ENCODE results near the gene NHSL2.

NHSL2 gene

DNA sequence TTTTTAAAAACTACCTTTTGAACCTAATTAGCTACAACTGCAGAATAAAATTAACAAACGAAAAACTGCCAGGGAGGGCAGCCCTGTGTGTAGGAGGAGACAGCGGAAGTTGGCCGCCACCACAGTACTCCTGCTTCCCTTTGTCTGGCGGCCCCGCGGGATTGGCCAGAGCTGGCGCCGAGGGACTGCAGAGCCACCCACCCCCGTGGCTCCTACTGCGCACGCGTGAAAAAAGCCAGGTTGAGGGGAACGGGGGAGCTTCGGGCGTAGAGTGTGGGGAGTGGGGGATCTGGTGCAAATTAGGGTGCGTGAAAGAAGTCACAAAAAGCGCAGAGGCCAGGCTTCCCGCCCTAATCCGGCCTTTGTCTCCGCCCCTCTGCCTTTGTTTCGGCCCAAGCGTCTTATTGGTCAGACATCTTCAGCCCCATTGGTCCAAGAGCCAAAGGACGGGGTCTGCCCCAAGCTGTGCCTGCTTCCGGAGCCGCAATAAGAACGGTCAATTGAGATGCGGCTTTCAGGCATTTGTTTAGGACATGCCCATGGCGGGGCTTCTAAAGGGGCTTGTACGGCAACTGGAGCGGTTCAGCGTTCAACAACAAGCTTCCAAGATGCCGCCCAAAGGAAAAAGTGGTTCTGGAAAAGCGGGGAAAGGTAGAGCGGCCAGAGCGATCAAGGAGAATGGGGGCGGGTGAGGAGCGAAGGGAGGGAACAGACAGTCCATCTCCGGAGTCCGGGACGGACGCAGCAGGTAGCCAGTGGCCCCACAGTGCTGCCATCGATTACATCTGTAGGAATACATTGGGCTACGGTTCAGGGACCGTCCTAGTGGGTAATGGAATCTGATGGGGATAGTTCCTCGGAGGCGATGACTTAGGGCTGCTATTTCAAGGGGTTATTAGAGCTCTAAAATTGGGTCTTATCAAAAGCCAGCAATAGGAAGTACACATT, 270.8 kb downstream of the NHSL2 start, which contains the start of gene PIN4:
PIN4 (plus strand) TSS at position 580 of the 948 bp plus-strand sequence; CDS start at position 609, 29 bp downstream.
- Histone ChIP-seq H3K9me3 (replicated peaks in 1 of 2; ENCODE audit: control insufficient read depth in 2 of 2, insufficient read depth in 1 of 2, low read depth in 1 of 2, low read length in 2 of 2) (no peaks in the 10 kb centered on the region), H2BK15ac (ENCODE audit: low read length) (no peak within 1 kb of the TSS), H2AFZ (ENCODE audit: low read length) (peak within 1 kb of the TSS; percentile 46), H3K27ac (replicated peaks; ENCODE audit: low read length) (peak within 1 kb of the TSS; percentile 88), H3K27me3 (ENCODE audit: control insufficient read depth in 3 of 3, insufficient read depth in 3 of 3, low read depth in 1 of 3, low read length in 3 of 3) (no peaks in the 10 kb centered on the region), H2AK5ac (ENCODE audit: low read depth, low read length) (no peak within 1 kb of the TSS), H3K14ac (ENCODE audit: low read length) (no peak within 1 kb of the TSS), H2BK5ac (ENCODE audit: low read length) (no peak within 1 kb of the TSS), H3K9ac (ENCODE audit: low read depth, low read length, poor library complexity) (peak within 1 kb of the TSS; percentile 88), H3K23ac (ENCODE audit: low read depth, low read length, poor library complexity) (no peak within 1 kb of the TSS), H3K4ac (ENCODE audit: low read length) (no peak within 1 kb of the TSS), H3K18ac (ENCODE audit: low read length) (peak within 1 kb of the TSS; percentile 74), H4K8ac (ENCODE audit: low read depth, low read length) (no peak within 1 kb of the TSS), H4K91ac (ENCODE audit: low read depth, low read length, poor library complexity) (no peak within 1 kb of the TSS), H3K4me1 (ENCODE audit: control insufficient read depth in 2 of 2, insufficient read depth in 1 of 2, low read depth in 1 of 2, low read length in 2 of 2) (peaks cover 0 to 2% of the 10 kb centered on the region in 2 donors), H2BK12ac (ENCODE audit: low read length) (no peak within 1 kb of the TSS), H3K4me2 (ENCODE audit: insufficient read depth, low read length, poor library complexity, severe bottlenecking) (peak within 1 kb of the TSS; percentile 37), H2BK120ac (ENCODE audit: low read depth, low read length) (no peak within 1 kb of the TSS), H3K79me1 (ENCODE audit: low read depth, low read length) (no peaks in the 10 kb centered on the region), H3K36me3 (replicated peaks in 1 of 2; ENCODE audit: control insufficient read depth in 2 of 2, insufficient read depth in 2 of 2, low read length in 2 of 2) (peaks cover 0 to 15% of the 10 kb centered on the region in 2 donors), H3K4me3 (ENCODE audit: low read length in 2 of 2) (peak within 1 kb of the TSS; percentile 96 to 99)
- WGBS, 2 donors (ENCODE audit: extremely low coverage in 2 of 2, insufficient read length in 2 of 2, insufficient replicate concordance in 1 of 2), result no CpG with 5 or more reads among the region's 46 CpGs
- peak; percentile 92 for DNase-seq (ENCODE audit: low spot score)

DNA sequence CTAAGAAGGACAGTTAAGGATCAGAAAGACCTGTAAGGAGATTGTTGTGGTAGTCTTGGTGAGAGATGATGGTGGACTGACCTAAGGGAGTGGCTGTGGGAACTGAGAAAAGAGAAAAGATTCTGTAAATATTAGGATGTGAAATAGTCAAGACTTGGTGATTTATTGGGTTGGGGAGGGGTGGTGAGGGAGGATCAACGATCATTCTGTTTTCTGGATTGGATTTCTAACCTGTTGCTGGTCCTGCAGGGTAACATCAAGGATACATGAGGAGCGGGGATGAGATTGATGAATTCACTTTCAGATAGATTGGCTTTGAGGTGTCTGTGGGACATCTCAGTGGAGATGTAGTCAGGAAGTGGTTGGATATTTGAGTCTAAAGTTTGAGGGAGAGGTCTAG, 272.3 kb downstream of the NHSL2 start:
- DNase-seq (ENCODE audit: low spot score), result no peak
- Histone ChIP-seq H3K14ac (ENCODE audit: low read length) (no peak overlapping the region), H3K4me1 (ENCODE audit: control insufficient read depth in 2 of 2, insufficient read depth in 1 of 2, low read depth in 1 of 2, low read length in 2 of 2) (peaks cover 0 to 2% of the 10 kb centered on the region in 2 donors), H3K4me3 (ENCODE audit: low read length in 2 of 2) (peak overlapping the region in 1 of 2 donors; percentile 96), H3K4me2 (ENCODE audit: insufficient read depth, low read length, poor library complexity, severe bottlenecking) (no peak overlapping the region), H3K27me3 (ENCODE audit: control insufficient read depth in 3 of 3, insufficient read depth in 3 of 3, low read depth in 1 of 3, low read length in 3 of 3) (no peaks in the 10 kb centered on the region), H2BK12ac (ENCODE audit: low read length) (no peak overlapping the region), H3K18ac (ENCODE audit: low read length) (no peak overlapping the region), H3K4ac (ENCODE audit: low read length) (no peak overlapping the region), H2AFZ (ENCODE audit: low read length) (no peak overlapping the region), H3K9ac (ENCODE audit: low read depth, low read length, poor library complexity) (no peak overlapping the region), H3K27ac (replicated peaks; ENCODE audit: low read length) (no peak overlapping the region), H2BK5ac (ENCODE audit: low read length) (no peak overlapping the region), H3K79me1 (ENCODE audit: low read depth, low read length) (no peaks in the 10 kb centered on the region), H3K36me3 (replicated peaks in 1 of 2; ENCODE audit: control insufficient read depth in 2 of 2, insufficient read depth in 2 of 2, low read length in 2 of 2) (peaks cover 0 to 29% of the 10 kb centered on the region in 2 donors), H2BK120ac (ENCODE audit: low read depth, low read length) (no peak overlapping the region), H2AK5ac (ENCODE audit: low read depth, low read length) (no peak overlapping the region), H3K9me3 (replicated peaks in 1 of 2; ENCODE audit: control insufficient read depth in 2 of 2, insufficient read depth in 1 of 2, low read depth in 1 of 2, low read length in 2 of 2) (no peaks in the 10 kb centered on the region), H3K23ac (ENCODE audit: low read depth, low read length, poor library complexity) (no peak overlapping the region), H2BK15ac (ENCODE audit: low read length) (no peak overlapping the region), H4K91ac (ENCODE audit: low read depth, low read length, poor library complexity) (no peak overlapping the region), H4K8ac (ENCODE audit: low read depth, low read length) (no peak overlapping the region)
- no CpG with 5 or more reads among the region's 2 CpGs for WGBS, 2 donors (ENCODE audit: extremely low coverage in 2 of 2, insufficient read length in 2 of 2, insufficient replicate concordance in 1 of 2)

DNA sequence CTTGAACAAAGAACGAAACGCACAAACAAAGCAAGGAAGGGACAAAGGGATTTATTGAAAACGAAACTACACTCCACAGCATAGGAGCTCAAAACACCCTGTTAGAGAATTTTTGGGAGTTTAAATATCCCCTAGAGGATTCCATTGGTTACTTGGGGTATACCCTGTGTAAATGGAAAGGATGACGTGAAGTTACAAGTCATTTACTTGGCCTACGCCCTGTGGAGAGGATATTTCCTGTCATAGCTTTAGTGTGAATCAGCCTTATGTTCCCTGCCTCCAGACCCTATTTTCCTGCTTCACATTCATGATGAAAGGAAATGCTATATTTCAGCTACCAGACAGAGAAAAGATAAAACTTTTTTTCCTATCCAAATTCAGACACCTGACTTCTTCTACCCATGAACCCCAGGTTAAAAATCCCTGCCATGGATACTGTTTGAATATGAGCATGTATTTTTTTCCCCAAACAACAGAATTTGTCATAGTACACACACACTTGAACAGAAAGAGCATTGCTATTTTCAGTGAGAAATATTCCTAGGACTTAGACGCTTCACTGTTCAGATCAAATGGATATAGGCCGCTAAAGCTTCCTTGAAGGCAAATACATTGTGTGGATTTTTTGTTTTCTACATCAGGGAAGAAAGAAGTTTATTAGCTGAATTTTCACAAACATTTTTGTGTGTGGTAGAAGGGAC, 291.3 kb downstream of the NHSL2 start:
- DNase-seq (ENCODE audit: low spot score), result no peak
- H4K91ac ChIP-seq (ENCODE audit: low read depth, low read length, poor library complexity), result no peak overlapping the region
- no peak overlapping the region for H2BK5ac ChIP-seq (ENCODE audit: low read length)
- H2BK120ac ChIP-seq (ENCODE audit: low read depth, low read length), result no peak overlapping the region
- no peak overlapping the region for H2AK5ac ChIP-seq (ENCODE audit: low read depth, low read length)
- no peaks in the 10 kb centered on the region for H3K9me3 ChIP-seq (replicated peaks in 1 of 2; ENCODE audit: control insufficient read depth in 2 of 2, insufficient read depth in 1 of 2, low read depth in 1 of 2, low read length in 2 of 2)
- no peak overlapping the region for H4K8ac ChIP-seq (ENCODE audit: low read depth, low read length)
- H3K27me3 ChIP-seq (ENCODE audit: control insufficient read depth in 3 of 3, insufficient read depth in 3 of 3, low read depth in 1 of 3, low read length in 3 of 3), result peaks cover 0 to 3% (median 0%) of the 10 kb centered on the region in 3 experiments
- H3K14ac ChIP-seq (ENCODE audit: low read length), result no peak overlapping the region
- no peaks in the 10 kb centered on the region for H3K79me1 ChIP-seq (ENCODE audit: low read depth, low read length)
- H2AFZ ChIP-seq (ENCODE audit: low read length), result no peak overlapping the region
- no peak overlapping the region for H3K18ac ChIP-seq (ENCODE audit: low read length)
- H2BK15ac ChIP-seq (ENCODE audit: low read length), result no peak overlapping the region
- H3K4me2 ChIP-seq (ENCODE audit: insufficient read depth, low read length, poor library complexity, severe bottlenecking), result no peak overlapping the region
- H3K36me3 ChIP-seq (replicated peaks in 1 of 2; ENCODE audit: control insufficient read depth in 2 of 2, insufficient read depth in 2 of 2, low read length in 2 of 2), result peaks cover 9 to 76% of the 10 kb centered on the region in 2 donors
- H3K27ac ChIP-seq (replicated peaks; ENCODE audit: low read length), result no peak overlapping the region
- no CpG with 5 or more reads among the region's 7 CpGs for WGBS, 2 donors (ENCODE audit: extremely low coverage in 2 of 2, insufficient read length in 2 of 2, insufficient replicate concordance in 1 of 2)
- no peak overlapping the region for H3K4me3 ChIP-seq (ENCODE audit: low read length in 2 of 2)
- peaks cover 0 to 5% of the 10 kb centered on the region in 2 donors for H3K4me1 ChIP-seq (ENCODE audit: control insufficient read depth in 2 of 2, insufficient read depth in 1 of 2, low read depth in 1 of 2, low read length in 2 of 2)
- H3K23ac ChIP-seq (ENCODE audit: low read depth, low read length, poor library complexity), result no peak overlapping the region
- no peak overlapping the region for H2BK12ac ChIP-seq (ENCODE audit: low read length)
- H3K9ac ChIP-seq (ENCODE audit: low read depth, low read length, poor library complexity), result no peak overlapping the region
- H3K4ac ChIP-seq (ENCODE audit: low read length), result no peak overlapping the region
